ENCODE data around the gene LYPD6. TPM values are rescaled to one million over a fixed set of nuclear protein-coding genes. Genes with fewer than 3 reads are reported as not detected.
A peak's percentile ranks its signal among the peaks of the same experiment; 100 is the strongest.
"Not testable (repeated sequence)": the region's sequence is repeated elsewhere in the genome, so short reads cannot be mapped to it uniquely, and the experiment has no call there.

The LYPD6 gene
- total RNA-seq, 1 donor from 2014 or later, result 4.2 TPM

- no peak for DNase-seq
Measured at GRCh38 chr2:149458502-149458901, 128.1 kb downstream of the LYPD6 start.

GRCh38 chr2:149463328-149464002 is 133.1 kb downstream of the LYPD6 start:
- DNase-seq, result no peak

- no peak for DNase-seq
Measured at GRCh38 chr2:149464396-149464795, 134.0 kb downstream of the LYPD6 start.

GRCh38 chr2:149465873-149466272 is 135.5 kb downstream of the LYPD6 start:
- no peak for DNase-seq

GRCh38 chr2:149466635-149467034 is 136.2 kb downstream of the LYPD6 start:
- no peak for DNase-seq

GRCh38 chr2:149467436-149467835 is 137.0 kb downstream of the LYPD6 start:
- no peak for DNase-seq

DNA sequence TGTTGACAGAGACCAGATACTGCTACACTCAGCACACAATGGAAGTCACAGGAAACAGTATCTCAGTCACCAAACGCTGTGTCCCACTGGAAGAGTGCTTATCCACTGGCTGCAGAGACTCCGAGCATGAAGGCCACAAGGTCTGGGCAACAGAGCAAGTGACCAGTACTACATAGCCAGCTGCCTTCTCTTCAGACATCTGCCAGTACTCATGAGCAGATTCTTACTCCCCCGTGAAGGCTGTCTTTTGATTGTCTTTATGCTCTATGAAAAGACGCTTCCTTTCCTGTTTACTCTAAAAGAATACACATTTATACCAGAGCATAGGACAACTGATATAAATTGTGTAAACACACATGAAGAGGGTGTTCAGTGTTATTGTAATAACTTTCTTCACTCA is 138.2 kb downstream of the LYPD6 start:
- no peak for DNase-seq

DNA sequence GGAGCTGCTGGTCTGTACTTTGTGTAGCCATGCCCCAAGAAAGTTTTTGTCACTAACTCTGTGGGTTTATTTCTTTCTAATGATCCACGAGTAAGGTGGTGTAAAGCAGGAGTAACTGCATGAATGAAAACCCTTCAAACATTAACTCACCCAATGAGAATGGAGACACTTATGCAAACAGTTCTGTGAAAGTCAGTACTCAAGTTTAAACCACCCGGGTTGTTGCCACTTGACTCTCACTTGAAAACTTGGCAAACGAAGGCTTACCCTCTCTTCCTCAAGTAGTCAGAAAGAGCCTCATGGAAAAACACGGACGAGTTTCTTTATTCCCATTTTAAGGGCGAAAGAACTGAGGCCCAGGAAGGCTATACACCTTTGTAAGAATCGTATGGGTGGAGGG is 139.7 kb downstream of the LYPD6 start:
- DNase-seq, result no peak

DNA sequence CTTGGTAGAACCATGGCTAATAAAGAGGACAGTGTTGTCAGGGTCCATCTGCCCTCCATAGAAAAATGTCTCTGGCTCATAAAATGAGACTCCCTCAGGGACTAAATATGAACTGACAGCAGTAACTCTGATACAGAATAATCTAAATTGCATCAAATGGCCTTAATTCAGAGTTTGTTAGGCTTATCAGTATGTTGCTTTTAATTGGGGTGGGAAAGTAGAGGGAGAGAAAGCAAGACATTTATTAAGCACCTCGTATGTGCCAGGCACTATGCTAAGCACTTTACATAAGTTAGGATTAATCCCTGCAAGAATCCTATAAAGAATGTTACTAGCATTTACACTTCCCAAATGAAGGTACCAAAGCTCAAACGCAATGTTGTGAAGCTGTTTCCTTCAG is 142.0 kb downstream of the LYPD6 start:
- no peak for DNase-seq

DNA sequence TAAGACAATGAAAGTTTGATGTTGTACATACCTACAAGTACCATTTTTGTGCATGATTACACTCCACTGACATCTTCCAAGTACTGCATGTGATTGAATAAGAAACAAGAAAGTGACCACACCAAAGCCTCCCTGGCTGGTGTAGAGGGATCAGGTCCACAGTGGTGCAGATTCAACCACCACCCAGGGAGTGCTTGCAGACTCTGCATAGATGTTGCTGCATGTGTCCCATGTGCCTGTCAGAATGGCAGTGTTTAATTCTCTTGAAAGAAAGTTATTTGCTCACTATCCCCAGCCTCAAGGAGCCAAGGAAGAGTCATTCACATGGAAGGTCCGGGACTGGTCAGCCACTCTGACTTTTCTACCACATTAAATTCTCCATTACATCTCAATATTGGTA is 142.7 kb downstream of the LYPD6 start:
- no peak for DNase-seq

GRCh38 chr2:149473521-149473920 is 143.1 kb downstream of the LYPD6 start:
- DNase-seq, result no peak

- no peak for DNase-seq
Measured at GRCh38 chr2:149483004-149483605, 152.7 kb downstream of the LYPD6 start.

GRCh38 chr2:149486664-149487063 is 156.3 kb downstream of the LYPD6 start:
- DNase-seq, result no peak

- no peak for DNase-seq
Measured at GRCh38 chr2:149487189-149487588, 156.8 kb downstream of the LYPD6 start.

GRCh38 chr2:149488706-149489440 is 158.5 kb downstream of the LYPD6 start:
- no peak for DNase-seq

GRCh38 chr2:149489452-149489851 is 159.1 kb downstream of the LYPD6 start:
- DNase-seq, result no peak

GRCh38 chr2:149490296-149490695 is 159.9 kb downstream of the LYPD6 start:
- DNase-seq, result peak; percentile 37

DNA sequence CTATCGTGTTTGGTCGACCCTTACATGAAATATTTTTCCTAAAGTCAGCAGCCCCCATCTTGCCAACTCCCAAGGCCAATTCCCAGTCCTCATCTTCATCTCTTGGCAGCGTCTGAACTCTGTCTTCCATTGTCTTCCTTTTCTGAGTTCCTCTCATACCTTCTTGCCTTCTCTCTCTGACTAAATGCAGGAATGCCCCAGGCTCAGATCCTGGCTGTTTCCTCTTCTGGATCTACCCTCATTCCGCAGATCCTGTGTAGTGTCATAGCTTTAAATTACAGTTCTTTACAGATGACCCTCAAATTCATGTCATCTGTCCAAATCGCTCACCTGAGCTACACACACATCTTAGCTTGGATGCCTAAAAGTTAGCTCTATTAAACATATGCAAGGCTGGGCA is 162.5 kb downstream of the LYPD6 start:
- DNase-seq, result no peak

GRCh38 chr2:149499204-149499603 is 168.8 kb downstream of the LYPD6 start:
- not testable (repeated sequence) for DNase-seq

DNA sequence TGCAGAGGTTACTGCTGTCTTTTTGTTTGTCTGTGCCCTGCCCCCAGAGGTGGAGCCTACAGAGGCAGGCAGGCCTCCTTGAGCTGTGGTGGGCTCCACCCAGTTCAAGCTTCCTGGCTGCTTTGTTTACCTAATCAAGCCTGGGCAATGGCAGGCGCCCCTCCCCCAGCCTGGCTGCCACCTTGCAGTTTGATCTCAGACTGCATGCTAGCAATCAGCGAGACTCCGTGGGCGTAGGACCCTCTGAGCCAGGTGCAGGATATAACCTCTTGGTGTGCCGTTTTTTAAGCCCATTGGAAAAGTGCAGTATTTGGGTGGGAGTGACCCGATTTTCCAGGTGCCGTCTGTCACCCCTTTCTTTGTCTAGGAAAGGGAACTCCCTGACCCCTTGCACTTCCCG is 176.4 kb downstream of the LYPD6 start:
- not testable (repeated sequence) for DNase-seq

- no peak for DNase-seq
Measured at GRCh38 chr2:149507974-149508373, 177.6 kb downstream of the LYPD6 start.

- no peak for DNase-seq
Measured at GRCh38 chr2:149513461-149513860, 183.1 kb downstream of the LYPD6 start.

Data from tongue (tissue), 2 donors.